Measurements from ENCODE around the gene FBLN1. TPM values are rescaled to one million over a fixed set of nuclear protein-coding genes. Genes with fewer than 3 reads are reported as not detected.

The FBLN1 gene
- total and polyA plus RNA-seq, 2 of the 13 experiments (the other 11 are each of a cell fraction or from before 2014, with no cell fraction given): 37.3 to 103 TPM

GRCh38 chr22:45638834-45639746 lies 136.4 kb downstream of the FBLN1 start (continued):
- TF ChIP-seq ZNF770 (CRISPR knock-in tag; IDR thresholded peaks at IDR 0.05) (peak; percentile 35; the same call in 1 of the 2 replicates), GLI4 (CRISPR knock-in tag; IDR thresholded peaks at IDR 0.05; ENCODE audit: borderline replicate concordance) (no peak), ERF (CRISPR knock-in tag; IDR thresholded peaks at IDR 0.05) (0 out of 2 replicates have a peak, but pooled peaks have one; percentile 54), HBP1 (CRISPR knock-in tag; IDR thresholded peaks at IDR 0.05; ENCODE audit: low read depth) (no peak), ZNF720 (CRISPR knock-in tag; IDR thresholded peaks at IDR 0.05) (no peak), SCMH1 (CRISPR knock-in tag; IDR thresholded peaks at IDR 0.05; ENCODE audit: borderline replicate concordance) (no peak)
- TF ChIP-seq, protein P1, sequence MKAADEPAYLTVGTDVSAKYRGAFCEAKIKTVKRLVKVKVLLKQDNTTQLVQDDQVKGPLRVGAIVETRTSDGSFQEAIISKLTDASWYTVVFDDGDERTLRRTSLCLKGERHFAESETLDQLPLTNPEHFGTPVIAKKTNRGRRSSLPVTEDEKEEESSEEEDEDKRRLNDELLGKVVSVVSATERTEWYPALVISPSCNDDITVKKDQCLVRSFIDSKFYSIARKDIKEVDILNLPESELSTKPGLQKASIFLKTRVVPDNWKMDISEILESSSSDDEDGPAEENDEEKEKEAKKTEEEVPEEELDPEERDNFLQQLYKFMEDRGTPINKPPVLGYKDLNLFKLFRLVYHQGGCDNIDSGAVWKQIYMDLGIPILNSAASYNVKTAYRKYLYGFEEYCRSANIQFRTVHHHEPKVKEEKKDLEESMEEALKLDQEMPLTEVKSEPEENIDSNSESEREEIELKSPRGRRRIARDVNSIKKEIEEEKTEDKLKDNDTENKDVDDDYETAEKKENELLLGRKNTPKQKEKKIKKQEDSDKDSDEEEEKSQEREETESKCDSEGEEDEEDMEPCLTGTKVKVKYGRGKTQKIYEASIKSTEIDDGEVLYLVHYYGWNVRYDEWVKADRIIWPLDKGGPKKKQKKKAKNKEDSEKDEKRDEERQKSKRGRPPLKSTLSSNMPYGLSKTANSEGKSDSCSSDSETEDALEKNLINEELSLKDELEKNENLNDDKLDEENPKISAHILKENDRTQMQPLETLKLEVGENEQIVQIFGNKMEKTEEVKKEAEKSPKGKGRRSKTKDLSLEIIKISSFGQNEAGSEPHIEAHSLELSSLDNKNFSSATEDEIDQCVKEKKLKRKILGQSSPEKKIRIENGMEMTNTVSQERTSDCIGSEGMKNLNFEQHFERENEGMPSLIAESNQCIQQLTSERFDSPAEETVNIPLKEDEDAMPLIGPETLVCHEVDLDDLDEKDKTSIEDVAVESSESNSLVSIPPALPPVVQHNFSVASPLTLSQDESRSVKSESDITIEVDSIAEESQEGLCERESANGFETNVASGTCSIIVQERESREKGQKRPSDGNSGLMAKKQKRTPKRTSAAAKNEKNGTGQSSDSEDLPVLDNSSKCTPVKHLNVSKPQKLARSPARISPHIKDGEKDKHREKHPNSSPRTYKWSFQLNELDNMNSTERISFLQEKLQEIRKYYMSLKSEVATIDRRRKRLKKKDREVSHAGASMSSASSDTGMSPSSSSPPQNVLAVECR (CRISPR knock-in tag; IDR thresholded peaks at IDR 0.05; ENCODE audit: borderline replicate concordance): peak; percentile 35; the same call in 1 of the 2 replicates
- TF ChIP-seq, protein P2, sequence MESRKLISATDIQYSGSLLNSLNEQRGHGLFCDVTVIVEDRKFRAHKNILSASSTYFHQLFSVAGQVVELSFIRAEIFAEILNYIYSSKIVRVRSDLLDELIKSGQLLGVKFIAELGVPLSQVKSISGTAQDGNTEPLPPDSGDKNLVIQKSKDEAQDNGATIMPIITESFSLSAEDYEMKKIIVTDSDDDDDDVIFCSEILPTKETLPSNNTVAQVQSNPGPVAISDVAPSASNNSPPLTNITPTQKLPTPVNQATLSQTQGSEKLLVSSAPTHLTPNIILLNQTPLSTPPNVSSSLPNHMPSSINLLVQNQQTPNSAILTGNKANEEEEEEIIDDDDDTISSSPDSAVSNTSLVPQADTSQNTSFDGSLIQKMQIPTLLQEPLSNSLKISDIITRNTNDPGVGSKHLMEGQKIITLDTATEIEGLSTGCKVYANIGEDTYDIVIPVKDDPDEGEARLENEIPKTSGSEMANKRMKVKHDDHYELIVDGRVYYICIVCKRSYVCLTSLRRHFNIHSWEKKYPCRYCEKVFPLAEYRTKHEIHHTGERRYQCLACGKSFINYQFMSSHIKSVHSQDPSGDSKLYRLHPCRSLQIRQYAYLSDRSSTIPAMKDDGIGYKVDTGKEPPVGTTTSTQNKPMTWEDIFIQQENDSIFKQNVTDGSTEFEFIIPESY (CRISPR knock-in tag; IDR thresholded peaks at IDR 0.05): peak; percentile 83
- TF ChIP-seq, protein P3, sequence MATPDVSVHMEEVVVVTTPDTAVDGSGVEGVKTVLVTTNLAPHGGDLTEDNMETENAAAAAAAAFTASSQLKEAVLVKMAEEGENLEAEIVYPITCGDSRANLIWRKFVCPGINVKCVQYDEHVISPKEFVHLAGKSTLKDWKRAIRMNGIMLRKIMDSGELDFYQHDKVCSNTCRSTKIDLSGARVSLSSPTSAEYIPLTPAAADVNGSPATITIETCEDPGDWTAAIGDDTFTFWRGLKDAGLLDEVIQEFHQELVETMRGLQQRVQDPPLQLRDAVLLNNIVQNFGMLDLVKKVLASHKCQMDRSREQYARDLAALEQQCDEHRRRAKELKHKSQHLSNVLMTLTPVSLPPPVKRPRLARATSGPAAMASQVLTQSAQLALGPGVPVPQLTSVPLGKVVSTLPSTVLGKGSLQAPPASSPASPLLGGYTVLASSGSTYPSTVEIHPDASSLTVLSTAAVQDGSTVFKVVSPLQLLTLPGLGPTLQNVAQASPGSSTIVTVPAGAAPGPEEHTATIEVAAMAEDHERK (CRISPR knock-in tag; IDR thresholded peaks at IDR 0.05; ENCODE audit: low read depth): no peak
- TF ChIP-seq, protein P4, sequence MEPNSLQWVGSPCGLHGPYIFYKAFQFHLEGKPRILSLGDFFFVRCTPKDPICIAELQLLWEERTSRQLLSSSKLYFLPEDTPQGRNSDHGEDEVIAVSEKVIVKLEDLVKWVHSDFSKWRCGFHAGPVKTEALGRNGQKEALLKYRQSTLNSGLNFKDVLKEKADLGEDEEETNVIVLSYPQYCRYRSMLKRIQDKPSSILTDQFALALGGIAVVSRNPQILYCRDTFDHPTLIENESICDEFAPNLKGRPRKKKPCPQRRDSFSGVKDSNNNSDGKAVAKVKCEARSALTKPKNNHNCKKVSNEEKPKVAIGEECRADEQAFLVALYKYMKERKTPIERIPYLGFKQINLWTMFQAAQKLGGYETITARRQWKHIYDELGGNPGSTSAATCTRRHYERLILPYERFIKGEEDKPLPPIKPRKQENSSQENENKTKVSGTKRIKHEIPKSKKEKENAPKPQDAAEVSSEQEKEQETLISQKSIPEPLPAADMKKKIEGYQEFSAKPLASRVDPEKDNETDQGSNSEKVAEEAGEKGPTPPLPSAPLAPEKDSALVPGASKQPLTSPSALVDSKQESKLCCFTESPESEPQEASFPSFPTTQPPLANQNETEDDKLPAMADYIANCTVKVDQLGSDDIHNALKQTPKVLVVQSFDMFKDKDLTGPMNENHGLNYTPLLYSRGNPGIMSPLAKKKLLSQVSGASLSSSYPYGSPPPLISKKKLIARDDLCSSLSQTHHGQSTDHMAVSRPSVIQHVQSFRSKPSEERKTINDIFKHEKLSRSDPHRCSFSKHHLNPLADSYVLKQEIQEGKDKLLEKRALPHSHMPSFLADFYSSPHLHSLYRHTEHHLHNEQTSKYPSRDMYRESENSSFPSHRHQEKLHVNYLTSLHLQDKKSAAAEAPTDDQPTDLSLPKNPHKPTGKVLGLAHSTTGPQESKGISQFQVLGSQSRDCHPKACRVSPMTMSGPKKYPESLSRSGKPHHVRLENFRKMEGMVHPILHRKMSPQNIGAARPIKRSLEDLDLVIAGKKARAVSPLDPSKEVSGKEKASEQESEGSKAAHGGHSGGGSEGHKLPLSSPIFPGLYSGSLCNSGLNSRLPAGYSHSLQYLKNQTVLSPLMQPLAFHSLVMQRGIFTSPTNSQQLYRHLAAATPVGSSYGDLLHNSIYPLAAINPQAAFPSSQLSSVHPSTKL (CRISPR knock-in tag; IDR thresholded peaks at IDR 0.05): peak; percentile 52

Measured in HepG2 (cell line).